COLO829 (cell line): Measurements from ENCODE around the gene SVOPL.

ENCODE experiments used
- DNase-seq: peaks from one replicate; pipeline ENCODE4 v3.0.0; 2012; ENCODE audit warnings: low spot score

Gene SVOPL

GRCh38 chr7:138563808-138564207, 137.4 kb downstream of the SVOPL start:
- DNase-seq: no peak

GRCh38 chr7:138559448-138559847, 141.7 kb downstream of the SVOPL start:
- no peak for DNase-seq

- no peak for DNase-seq
Measured at GRCh38 chr7:138556771-138557484, 144.2 kb downstream of the SVOPL start.

GRCh38 chr7:138555684-138556083, 145.5 kb downstream of the SVOPL start:
- no peak for DNase-seq

GRCh38 chr7:138554674-138555073, 146.5 kb downstream of the SVOPL start:
- no peak for DNase-seq

GRCh38 chr7:138553805-138554204, 147.4 kb downstream of the SVOPL start:
- DNase-seq: no peak

- no peak for DNase-seq
Measured at GRCh38 chr7:138551102-138551501, 150.1 kb downstream of the SVOPL start.

- DNase-seq: no peak
Measured at GRCh38 chr7:138550337-138550736, 150.8 kb downstream of the SVOPL start.

- no peak for DNase-seq
Measured at GRCh38 chr7:138549082-138549481, 152.1 kb downstream of the SVOPL start.

- no peak for DNase-seq
Measured at GRCh38 chr7:138546829-138547228, 154.3 kb downstream of the SVOPL start.

GRCh38 chr7:138546064-138546619, 155.0 kb downstream of the SVOPL start:
- DNase-seq: no peak

GRCh38 chr7:138545123-138545522, 156.0 kb downstream of the SVOPL start:
- no peak for DNase-seq
